Adrenal gland (tissue), 5 donors: Measurements from ENCODE around the gene SLC16A2.

ENCODE experiments used
- CTCF ChIP-seq, 6 experiments: fragments of 450-650 bp in 4 of 6; fragments of 200-600 bp in 2 of 6; sonication (generic) in 1 of 6; IDR thresholded peaks; 1 replicate in 5 of 6; 2 replicates in 1 of 6; pipeline versions ENCODE4 v1.5.1 to v1.8.0; 2016 to 2021; ENCODE audit warnings: antibody characterized with exemption in 6 of 6, mild to moderate bottlenecking in 2 of 6, moderate library complexity in 1 of 6
- POLR2A ChIP-seq, 2 donors: fragments of 450-650 bp; IDR thresholded peaks; one replicate each; pipeline ENCODE4 v1.6.1; 2017; ENCODE audit warnings: antibody characterized with exemption in 2 of 2, mild to moderate bottlenecking in 2 of 2, moderate library complexity in 1 of 2
- donor health status: DM: no; HTN: no; CAD: no.

DNA sequence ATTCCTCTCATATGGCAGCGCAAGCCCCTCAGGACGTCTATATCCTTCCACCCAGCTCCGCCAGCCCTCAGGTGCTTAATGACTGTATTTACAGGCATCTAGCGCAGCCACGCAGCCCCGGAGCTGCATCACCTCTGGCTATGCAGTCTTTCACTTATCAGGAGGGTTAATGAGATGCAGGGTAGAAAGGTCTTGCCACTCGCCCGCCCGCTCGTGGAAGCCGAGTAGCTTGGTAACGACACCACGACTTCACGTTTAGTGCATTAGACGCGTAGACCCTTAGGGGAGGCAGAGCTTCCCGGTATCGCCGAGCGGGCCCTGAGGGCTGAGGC is 1.5 kb upstream of the SLC16A2 start:
- TF ChIP-seq CTCF (IDR thresholded peaks at IDR 0.05) = no peak
- no peak for TF ChIP-seq POLR2A (IDR thresholded peaks at IDR 0.05)
